Testis (tissue), 2 donors: ENCODE data around the gene PHLPP1.

Source experiments
- POLR2A ChIP-seq: fragments of 450-650 bp; IDR thresholded peaks from one replicate; pipeline ENCODE4 v1.6.1; 2017; ENCODE audit warnings: antibody characterized with exemption, mild to moderate bottlenecking, moderate library complexity
- TF ChIP-seq, protein P1 (sequence below), 3 experiments: fragments of 450-650 bp in 2 of 3; fragments of 200-600 bp in 1 of 3; sonication (generic) in 1 of 3; IDR thresholded peaks; one replicate each; pipeline ENCODE4 v1.5.1; 2016 to 2019; ENCODE audit warnings: antibody characterized with exemption in 3 of 3, mild to moderate bottlenecking in 2 of 3, moderate library complexity in 1 of 3

DNA sequence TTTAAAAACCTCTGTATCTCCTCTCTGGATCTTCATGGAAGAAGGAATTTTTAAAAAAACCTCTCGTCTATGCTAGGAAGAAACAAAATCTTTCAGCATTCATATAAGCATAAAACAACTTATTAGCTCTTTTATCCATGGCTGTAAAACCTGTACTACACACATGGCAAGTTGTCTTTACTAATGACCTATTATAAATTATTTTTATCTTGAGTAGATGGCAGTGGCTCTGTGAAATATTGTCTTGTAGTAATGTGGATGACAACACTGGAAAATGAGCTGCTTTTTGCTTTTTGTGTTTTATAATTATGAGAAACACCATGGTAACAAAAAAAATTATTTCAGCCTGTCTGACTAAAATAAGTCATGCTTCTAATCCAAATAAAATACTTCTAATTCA, 18.9 kb downstream of the PHLPP1 start:
- TF ChIP-seq POLR2A, result no peak
- TF ChIP-seq, protein P1, sequence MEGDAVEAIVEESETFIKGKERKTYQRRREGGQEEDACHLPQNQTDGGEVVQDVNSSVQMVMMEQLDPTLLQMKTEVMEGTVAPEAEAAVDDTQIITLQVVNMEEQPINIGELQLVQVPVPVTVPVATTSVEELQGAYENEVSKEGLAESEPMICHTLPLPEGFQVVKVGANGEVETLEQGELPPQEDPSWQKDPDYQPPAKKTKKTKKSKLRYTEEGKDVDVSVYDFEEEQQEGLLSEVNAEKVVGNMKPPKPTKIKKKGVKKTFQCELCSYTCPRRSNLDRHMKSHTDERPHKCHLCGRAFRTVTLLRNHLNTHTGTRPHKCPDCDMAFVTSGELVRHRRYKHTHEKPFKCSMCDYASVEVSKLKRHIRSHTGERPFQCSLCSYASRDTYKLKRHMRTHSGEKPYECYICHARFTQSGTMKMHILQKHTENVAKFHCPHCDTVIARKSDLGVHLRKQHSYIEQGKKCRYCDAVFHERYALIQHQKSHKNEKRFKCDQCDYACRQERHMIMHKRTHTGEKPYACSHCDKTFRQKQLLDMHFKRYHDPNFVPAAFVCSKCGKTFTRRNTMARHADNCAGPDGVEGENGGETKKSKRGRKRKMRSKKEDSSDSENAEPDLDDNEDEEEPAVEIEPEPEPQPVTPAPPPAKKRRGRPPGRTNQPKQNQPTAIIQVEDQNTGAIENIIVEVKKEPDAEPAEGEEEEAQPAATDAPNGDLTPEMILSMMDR (IDR thresholded peaks at IDR 0.05), result no peak
